GM18858 (cell line): ENCODE data around the gene PIGR.

ENCODE experiments used
- ATAC-seq: cut with Tn5 transposase; IDR thresholded peaks from one replicate; pipeline ENCODE4 v1.9.1; 2021; ENCODE audit not compliant: unreplicated experiment

Gene PIGR

DNA sequence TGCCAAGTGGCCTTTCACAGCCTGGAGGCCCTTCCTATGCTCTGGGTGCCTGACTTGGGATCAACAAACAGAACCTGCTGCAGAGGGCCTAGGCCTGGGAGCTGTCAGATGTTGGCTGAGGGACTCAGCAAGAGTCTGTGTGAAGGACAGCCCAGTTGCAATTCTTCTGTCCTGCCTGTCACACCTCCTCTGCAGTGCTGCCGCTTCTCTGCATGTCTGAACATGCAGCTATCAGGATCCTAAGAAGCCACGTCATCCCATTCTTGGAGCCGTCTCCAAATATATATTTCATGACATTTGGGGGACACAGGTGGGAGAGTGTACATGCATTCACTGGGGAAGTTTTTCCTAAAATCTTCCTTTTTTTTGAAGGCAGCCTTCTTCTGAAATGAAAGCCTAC, 15.4 kb upstream of the PIGR start:
- no peak for ATAC-seq

DNA sequence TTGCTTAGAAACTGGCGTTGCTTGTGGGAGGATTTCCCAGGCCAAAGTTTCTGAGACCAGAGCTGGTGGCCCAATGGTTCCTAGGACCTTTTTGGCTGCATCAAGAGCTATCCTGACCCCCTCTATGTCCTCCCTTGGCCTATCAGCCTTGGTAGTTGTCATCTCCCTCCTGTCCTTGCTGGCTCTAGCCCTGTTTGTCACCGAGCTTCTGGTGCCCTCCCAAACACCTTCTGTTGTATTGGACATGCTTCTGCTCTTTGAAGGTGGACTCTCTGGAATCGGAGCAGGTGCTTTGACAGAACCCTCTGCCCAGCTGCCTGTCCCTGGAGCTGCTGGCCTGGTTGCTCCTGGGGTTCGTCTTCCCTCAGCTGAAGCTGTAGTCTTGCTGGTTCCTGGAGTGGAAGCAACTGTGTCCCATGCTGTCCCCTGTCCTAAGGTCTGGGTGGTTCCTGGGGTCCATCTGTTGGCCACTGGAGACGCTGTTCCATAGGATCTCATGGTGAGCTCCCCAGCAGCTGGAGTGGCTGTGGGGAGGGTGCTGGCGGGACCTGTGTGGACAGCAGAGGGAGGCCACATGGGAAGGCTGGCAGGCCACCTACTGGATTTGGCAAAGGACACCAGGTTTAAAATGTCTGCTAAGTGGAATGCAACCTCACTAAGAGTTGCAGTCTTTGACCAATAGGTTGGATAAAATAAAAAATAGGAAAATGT, 14.6 kb upstream of the PIGR start:
- ATAC-seq: no peak

DNA sequence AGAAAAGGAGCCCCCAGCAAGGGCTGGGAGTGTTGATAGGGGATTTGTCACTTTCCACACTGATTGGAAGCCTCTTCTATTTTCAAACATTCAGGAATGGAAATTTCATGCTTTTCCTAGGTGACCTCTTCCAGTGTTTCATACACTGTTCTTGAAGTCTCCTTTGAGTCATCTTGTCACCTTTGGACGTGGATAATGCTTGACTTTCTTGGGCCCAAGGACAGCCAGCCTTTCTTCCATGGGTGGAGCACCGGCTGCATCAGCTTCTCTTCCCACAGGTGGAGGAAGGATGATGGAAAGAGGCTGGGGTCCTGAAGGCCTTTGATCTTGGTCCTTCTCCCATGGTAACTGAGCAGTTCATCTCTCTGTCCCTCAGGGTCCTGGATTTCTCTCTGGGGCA, 11.9 kb upstream of the PIGR start:
- ATAC-seq: no peak

DNA sequence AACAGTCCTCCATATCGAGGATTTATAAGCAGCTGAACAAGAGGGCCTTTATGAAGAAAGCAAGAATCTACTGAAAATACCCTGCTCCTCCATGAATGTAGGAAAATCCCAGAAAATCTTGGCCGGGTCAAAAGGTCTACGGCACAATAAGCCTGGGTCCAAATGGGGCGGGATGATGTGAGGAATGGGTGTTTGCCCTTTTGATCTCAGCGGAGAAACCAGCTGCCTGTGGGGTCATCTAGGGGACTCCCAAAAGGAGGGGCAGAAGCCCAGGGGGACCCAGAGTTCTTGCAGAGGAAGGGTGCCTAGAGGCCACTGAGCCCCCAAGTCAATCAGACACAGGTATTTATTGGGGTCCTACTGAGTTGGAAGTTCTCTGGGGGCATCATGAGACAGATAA, 11.4 kb upstream of the PIGR start:
- ATAC-seq: no peak

DNA sequence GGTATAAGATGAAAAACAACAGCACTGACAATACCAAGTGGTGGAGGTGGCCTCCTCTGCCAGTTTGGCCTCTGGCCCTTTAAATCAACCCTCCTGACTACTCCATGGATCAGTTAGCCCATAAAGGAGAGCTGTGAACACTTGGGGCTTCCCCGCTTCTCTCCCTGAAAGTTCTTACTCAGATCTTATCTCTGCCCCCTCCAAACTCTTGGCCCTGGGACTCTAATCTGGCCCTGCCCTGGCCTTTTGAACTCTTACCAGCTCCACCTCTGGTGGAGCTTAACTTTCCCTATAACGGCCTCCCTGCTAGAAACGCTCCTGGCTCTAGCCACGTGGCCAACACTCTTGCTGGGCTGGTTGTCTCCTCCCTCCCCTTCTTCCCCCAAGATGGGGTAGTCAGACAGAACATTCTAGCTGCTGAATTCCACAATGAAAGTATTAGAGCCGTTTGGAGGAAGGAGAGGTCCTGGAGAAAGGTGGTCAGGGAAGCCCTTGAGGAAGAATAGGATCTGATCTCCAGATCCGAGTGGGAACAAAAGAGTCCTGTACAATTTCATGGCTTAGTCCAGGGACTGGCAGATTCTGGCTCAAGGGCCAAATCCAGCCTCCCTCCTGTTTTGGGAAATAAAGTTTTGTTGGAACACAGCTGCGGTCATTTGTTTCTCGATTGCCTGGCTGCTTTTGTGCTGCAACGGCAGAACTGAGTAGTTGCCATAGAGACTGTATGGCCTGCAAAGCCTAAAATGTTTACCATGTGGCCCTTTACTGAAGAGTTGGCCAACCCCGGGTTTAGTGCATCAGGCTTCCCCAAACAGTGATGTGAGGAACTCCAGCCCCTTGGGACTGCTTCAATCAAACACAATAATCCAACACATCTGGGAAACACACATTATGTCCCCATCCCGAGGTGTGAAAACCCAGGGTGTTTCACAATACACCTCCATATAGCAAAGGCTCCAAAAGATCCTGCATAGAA, 9.5 kb upstream of the PIGR start:
- ATAC-seq: no peak

DNA sequence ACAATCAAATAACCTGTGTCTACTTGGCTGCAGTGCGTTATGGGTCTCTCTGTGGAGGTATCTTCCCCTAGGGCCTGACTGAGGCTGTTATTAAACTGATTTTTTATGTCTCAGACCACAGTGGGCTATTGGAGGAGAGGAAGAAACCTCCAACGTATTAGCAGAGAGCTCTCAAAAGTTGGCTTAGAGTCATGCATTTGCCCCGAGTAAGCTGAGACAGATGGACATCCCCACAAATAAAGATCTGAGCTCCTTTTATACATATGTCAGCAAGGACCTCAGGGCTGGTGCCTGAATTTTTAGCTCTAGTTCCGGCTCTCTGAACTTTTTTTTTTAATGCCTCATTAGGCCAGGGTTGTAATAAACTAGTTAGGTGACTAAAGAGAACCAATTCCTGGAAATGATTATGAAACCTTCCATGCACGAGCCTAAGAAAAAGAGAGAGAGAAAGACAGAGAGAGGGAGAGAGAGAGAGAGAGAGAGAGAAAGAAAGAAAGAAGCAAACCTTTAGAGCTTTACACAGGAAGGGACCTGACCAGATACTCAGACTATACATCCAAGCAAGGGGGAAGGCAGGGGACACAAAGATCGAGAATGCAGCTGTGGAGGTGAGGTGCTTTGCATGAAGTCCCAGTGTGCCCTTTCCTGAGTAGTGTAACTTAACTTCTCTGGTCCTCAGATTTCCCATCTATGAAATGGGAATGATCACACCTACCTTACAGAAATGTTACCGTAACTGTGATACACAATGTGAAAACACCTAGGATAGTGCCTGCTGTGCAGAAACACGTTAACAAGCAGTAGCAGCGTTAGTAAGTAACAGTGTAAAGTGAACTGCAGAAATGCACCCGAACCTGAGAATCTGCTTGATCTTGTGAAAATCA, 8.4 kb upstream of the PIGR start:
- ATAC-seq: no peak

DNA sequence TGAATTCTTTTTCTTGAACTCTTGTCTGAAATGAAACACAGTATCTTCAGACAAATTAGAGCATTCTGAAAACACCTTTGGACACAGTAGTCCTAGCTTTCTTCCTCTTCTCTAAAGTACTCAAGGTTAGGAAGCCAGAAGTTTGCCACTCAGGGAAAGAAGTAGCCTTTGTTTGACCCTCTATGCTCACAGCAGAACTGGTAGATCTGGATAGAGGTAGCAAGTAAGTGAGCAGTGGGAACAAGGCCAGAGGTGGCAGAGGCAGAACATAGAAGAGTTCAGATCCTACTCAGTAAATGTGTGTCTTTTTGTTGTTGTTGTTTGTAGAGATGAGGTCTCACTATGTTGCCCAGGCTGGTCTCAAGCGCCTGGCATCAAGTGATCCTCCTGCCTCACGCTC, 7.4 kb upstream of the PIGR start:
- no peak for ATAC-seq

DNA sequence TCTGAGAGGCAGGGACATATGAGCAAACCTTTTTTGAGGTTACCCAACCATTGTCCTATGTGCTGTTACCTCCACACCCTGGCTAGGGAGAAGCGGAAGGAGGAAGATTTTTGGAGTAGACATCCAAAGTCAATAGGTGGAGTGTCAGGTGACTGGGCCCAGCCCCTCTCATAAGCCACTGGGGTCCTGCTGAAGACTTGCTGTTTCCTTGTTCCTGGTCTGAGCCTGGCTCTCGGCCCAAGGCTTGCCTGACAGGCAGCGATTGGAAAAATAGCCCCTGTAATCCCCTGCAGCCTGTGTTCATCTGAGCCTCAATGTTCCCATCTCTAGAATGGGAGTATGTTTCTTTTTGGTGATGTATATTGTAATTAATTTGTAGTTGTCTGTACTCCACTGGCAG, 6.9 kb upstream of the PIGR start:
- no peak for ATAC-seq

DNA sequence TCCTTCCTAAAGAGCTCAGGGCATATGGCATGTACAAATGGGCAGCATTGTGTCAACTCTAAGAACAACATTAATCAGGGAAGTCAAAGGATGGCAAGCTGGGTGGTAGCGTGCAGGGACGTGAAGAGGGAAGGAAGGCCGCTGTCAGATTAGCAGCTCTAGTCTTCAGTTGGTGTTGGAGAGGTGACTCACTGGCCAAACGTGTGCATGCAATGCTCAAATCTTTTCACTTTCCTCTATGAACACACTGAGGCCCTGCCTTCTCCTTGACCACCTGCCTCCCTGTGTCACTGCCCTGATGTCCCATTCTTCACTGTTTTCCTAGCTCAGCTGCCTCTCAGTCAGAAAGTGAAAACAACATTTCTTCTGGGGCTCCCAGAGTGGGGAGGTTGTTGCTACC, 5.9 kb upstream of the PIGR start:
- ATAC-seq: no peak

DNA sequence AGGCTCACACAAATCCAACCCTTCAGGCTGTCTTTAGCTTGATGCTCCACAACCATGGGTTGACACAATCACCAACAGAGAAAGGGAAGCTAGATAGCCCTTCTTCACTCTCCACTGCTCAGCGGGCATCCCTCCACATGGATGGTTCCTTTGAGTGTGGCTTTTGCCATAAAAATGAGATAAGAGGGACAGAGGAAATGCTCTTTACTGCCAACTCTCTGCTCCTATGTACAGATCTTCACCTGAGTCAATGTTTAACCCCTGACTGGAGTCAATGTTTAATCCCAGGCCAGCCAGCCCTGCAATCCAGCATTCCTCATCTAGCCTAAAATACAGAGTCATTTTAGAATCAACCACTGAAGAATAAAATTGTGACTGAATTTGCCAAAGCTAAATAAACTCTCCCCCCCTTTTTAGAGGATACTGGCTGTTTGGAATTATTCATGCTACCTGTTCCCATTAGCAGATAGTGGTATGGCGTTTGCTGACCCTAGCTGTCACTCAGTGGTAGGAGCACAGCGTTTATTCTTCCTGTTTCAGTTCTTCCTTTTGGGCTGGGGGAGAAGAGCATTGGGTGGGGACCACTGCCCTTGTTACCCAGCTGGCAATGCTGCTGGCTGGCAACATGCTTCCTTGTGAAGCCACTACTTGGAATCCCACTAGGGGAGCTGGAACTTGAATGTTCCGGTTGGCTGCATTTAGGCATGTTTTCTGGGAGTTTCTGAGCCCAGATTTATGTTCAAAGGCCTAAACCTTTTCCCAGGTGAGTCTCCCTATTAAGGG, 5.2 kb upstream of the PIGR start:
- no peak for ATAC-seq

DNA sequence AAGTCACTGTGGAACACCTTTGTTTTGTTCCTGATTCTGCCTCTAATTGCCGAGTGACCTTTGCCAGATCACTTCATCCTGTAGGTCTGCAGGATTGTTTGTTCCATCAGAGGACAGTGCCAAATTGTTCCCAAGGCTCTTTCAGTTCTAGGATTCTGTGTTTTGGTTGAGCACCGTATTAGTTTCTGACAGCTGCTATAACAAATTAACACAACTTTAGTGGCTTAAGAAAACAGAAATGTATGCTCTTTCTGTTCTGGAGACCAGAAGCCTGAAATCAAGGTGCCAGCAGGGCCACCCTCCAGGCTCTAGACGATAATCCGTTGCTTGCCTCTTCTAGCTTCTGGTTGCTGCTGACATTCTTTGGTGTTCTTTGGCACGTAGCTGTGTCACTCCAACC, 3.4 kb upstream of the PIGR start:
- no peak for ATAC-seq

DNA sequence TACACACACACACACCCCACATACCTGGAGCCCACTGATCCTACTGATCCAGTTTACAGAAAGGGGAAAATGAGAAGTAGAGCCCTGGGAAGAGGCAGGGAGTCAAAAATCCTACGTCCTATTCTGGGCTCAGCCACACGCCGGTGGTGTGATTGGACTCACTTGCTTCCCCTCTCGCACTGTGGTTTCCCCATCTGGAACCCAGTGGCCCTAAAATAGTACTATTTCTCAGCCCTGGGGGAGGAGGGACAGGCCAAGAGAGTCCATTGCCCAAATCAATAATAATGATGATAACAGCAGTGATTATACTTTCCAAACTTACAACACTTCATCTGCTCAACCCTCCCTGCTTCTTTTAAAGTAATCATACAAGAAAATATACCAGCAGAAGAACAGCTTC, 2.9 kb upstream of the PIGR start:
- no peak for ATAC-seq

DNA sequence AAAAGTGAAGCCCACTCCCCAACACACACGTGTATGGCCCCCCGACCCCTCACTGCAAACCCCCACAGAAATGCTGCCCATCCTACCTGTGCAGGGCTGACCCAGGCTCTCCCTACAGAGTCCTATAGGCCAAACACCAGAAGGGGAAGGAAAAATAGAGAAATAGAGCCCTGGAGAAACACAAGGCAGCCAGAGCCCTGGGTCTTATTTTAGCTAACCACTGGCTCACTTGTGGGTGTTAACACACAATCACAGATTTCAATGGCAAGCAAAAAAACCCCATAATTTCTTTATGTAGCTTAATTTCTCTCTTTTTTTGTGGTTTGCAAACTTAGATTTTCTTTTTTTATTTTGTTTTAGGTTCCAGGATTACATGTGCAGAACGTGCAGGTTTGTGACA, 989 bp upstream of the PIGR start:
- no peak for ATAC-seq

DNA sequence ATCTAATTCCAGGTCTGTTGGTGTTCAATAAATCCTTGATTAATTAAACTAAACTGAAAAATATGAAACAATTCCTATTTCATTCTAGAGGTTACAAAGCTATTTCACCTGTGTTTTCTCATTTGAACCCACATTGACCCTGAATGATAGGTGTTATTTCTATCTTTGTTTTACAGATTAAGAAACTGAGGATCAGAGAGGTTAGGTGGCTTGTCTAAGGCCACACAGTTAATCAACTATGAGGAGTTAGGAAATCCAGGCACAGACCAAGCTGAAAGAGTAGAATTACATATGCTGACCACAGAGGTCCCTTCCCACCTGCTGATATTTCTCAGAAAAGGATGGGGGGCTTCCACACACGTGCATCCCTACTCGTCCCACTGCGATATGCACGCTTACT, 487 bp downstream of the PIGR start:
- ATAC-seq: no peak

DNA sequence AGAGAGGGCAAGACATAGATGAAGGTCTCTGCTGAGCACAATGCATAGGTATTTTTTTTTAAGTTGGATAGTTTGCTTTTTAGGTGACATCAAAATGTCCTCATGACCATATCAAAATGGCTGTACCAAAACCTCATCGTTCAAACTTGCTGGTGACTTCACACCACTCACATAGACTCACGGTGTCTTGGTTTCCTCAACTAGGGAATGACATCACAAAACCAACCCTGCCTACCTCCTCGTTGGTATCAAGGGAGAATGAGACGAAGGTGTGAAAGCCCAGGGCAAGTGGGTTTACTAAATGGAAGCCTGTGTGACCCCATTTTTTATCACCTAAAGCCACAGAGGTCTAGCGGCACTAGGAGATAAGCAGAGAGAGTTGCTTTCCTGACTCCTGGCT, 1.6 kb downstream of the PIGR start:
- ATAC-seq: no peak

DNA sequence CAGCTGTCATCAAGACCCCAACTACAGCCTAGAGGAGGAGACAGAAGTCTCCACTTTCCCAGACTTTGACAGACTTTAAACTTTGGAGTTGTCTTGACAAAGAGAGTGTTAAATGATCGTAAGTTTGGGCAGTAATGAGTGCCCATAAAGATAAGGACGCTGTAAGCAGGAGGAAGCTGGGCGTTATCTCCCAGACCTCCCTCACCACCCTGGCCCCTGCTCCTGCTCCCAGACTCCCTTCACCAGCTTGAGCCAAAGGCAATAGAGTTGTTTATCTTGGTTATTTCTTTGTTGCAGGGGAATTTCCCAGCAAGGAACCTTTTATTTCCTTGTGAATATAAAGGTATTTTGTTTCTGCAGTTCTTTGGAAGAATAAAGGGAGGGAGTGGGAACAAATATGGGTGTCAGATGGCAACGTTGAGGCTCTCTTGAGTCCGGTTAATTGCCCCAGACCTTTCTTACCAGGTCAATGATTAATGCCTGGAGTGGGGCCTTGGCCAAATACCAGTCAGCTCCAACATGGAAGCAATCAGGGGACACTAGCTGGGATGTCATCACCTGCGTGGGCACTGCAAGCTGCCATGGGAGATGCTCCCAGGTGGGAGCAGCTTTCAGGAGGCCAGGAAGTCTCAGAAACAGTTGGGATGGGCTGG, 4.4 kb downstream of the PIGR start:
- no peak for ATAC-seq

DNA sequence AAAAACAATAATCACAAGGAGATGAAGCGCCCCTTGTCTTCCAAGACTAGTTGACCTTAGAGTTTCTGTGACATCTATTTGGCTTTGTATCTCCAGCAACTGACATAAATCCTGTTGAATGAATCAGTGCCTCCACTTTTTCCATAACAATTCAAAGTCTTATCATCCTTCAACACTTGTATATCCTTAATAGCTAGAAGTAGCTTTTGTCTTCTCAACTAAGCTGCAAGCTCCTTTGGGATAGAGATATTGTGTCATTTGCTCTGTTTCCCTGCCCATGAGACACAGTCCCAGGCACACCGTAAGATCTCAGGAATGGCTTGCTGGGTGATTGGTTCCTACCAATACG, 5.7 kb downstream of the PIGR start:
- ATAC-seq: no peak

DNA sequence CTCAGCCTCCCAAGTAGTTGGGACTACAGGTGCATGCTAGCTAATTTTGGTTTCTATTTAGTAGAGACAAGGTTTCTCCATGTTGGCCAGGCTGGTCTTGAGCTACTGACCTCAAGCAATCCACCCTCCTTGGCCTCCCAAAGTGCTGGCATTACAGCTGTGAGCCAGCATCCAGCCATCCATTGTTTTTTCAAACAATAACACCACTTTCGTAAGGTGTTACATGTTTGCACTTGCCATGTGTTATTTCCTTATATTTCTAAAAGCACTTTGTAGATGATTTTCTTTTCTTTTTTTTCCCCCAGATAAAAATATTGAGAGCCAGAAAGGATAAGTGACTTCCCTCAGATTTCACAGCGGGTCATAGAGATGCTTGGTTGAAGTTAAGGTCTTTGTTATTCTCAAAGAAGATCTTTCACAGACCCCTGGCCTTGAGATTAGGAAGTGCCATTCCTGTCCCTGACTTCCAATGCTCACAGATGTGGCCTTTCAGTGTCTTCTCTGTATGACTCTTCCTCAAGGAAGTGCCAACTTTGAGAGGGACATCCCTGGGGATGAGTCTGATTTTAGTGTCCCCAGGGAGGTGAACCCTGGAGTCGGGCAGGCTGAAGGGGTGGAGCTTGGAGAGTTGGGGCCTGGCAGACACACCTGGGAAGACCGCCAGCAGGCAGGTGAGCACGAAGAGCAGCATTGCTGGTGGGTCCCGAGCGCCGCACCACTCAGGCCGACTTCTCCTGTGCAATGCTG, 6.3 kb downstream of the PIGR start:
- no peak for ATAC-seq

DNA sequence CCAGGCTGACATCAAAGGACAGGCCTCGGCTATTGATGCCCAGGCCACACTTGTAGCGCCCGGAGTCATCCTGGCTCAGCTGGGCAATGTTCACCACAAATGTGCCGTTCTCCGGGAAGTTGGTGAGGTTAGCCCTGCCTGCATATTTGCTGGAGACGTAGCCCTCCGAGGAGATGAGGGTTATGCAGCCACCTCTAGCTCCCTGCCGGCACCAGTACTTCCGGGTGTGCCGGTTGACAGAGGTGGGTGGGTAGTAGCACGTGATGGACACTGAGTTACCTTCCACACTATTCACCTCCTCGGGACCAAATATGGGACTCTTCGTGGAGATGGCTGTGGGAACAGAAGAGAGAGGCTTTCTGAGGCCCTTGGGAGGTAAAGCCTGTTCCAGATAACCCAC, 7.1 kb downstream of the PIGR start:
- ATAC-seq: no peak

DNA sequence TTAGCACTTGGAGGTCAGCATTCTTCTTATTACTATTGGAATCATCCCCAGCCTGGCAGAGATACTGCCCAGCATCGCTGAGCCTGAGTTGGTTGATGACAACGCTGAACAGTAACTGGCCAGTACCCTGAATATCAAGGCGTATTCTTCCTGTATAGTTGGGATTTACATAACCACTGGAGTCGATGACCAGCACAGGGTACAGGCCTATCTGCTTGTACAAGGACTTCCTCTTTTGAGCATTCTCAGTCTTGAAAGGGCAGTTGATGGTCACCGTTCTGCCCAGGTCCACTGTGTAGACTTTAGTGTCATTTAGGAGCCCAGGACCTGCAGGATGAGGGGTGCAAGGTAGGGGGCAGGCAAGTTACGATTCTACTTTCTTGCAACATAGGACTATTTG, 8.8 kb downstream of the PIGR start:
- ATAC-seq: no peak
